ENCODE measurements around the gene PPFIA3. TPM values are rescaled to one million over a fixed set of nuclear protein-coding genes. Genes with fewer than 3 reads are reported as not detected.
"Not testable (repeated sequence)": the region's sequence is repeated elsewhere in the genome, so short reads cannot be mapped to it uniquely, and the experiment has no call there.

Gene PPFIA3
- total and polyA plus RNA-seq, 5 donors from 2014 or later, result 0.11 to 2.6 (median 0.17) TPM; not detected in 1

DNA sequence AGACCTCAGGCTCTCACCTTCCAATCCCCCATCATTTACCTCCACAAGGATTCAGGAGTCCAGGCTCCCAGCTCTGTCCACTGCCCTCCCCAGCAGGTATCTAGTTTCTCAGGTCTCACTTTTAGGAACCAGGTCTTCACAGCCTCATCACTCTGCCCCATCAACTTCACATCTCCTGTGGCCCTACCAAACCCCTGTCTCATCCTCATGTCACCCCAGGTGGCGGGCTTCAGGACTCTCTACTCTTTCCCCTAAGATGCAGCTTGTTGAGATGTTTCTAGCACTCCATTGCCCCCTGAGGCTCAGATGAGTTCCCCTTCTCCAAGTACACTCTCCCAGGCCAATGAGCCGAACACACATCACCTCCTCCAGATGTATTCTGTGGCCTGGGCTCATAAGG lies 1.5 kb downstream of the PPFIA3 start:
- Mint-ChIP-seq H3K36me3 (no peaks in the 10 kb centered on the region), H3K9me3 (no peaks in the 10 kb centered on the region), H3K4me1 (peaks cover 0 to 33% (median 23%) of the 10 kb centered on the region in 4 donors), H3K27ac (peak overlapping the region; percentile 21 to 51 (median 36)), H3K4me3 (peak overlapping the region; percentile 82 to 93 (median 86)), H3K27me3 (peaks cover 38% of the 10 kb centered on the region)
- ATAC-seq (ENCODE audit: low read depth in 2 of 2) (no peak), DNase-seq (no peak)
- no peak overlapping the region for H3K27ac ChIP-seq (ENCODE audit: insufficient read depth, low read length, poor library complexity, severe bottlenecking)
- H3K4me1 ChIP-seq (ENCODE audit: control insufficient read depth, insufficient read depth, low read length, poor library complexity, severe bottlenecking), result peaks cover 26% of the 10 kb centered on the region
- no peaks in the 10 kb centered on the region for H3K9me3 ChIP-seq (ENCODE audit: control insufficient read depth in 2 of 2, low read length in 2 of 2)
- H3K27me3 ChIP-seq (ENCODE audit: control insufficient read depth, insufficient read depth, low read length), result no peaks in the 10 kb centered on the region
- H3K36me3 ChIP-seq (ENCODE audit: control insufficient read depth, insufficient read depth, low read length), result no peaks in the 10 kb centered on the region
- H3K4me3 ChIP-seq (ENCODE audit: low read depth, low read length), result no peak overlapping the region

DNA sequence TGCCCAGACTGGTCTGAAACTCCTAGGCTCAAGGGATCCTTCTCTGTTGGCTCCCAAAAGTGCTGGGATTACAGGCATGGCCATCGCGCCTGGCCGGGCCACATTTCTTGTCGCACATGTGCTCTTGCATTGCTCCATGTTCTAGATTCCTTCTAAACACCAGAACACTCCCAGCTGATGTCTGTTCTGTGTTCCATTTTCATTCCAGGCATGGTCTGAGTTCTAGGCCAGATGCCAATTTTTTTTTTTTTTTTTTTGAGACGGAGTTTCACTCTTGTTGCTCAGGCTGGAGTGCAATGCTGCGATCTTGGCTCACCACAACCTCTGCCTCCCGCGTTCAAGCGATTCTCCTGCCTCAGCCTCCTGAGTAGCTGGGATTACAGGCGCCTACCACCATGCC lies 2.5 kb downstream of the PPFIA3 start:
- not testable (repeated sequence) for H3K9me3 ChIP-seq (ENCODE audit: control insufficient read depth in 2 of 2, low read length in 2 of 2); H3K9me3 Mint-ChIP-seq; H3K27ac Mint-ChIP-seq; H3K36me3 ChIP-seq (ENCODE audit: control insufficient read depth, insufficient read depth, low read length); H3K36me3 Mint-ChIP-seq; H3K4me3 ChIP-seq (ENCODE audit: low read depth, low read length); ATAC-seq (ENCODE audit: low read depth in 2 of 2); DNase-seq; H3K27me3 ChIP-seq (ENCODE audit: control insufficient read depth, insufficient read depth, low read length); H3K27ac ChIP-seq (ENCODE audit: insufficient read depth, low read length, poor library complexity, severe bottlenecking)
- peaks cover 38% of the 10 kb centered on the region for H3K27me3 Mint-ChIP-seq
- H3K4me3 Mint-ChIP-seq, result peak overlapping the region in 2 of 4 donors; percentile 43 to 48
- peaks cover 0 to 25% (median 17%) of the 10 kb centered on the region in 4 donors for H3K4me1 Mint-ChIP-seq
- H3K4me1 ChIP-seq (ENCODE audit: control insufficient read depth, insufficient read depth, low read length, poor library complexity, severe bottlenecking), result peaks cover 26% of the 10 kb centered on the region

DNA sequence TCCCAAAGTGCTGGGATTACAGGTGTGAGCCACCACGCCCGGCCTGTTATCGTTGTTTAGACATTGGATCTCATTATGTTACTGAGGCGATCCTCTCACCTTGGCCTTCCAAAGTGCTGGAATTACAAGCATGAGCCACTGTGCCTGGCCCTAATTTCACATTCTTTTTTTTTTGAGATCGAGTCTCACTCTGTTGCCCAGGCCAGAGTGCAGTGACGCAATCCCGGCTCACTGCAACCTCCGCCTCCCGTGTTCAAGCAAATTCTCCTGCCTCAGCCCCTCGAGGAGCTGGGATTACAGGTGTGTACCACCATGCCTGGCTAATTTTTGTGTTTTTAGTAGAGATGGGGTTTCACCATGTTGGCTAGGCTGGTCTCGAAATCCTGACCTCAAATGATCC lies 3.9 kb downstream of the PPFIA3 start:
- not testable (repeated sequence) for H3K36me3 Mint-ChIP-seq; H3K36me3 ChIP-seq (ENCODE audit: control insufficient read depth, insufficient read depth, low read length); H3K27ac ChIP-seq (ENCODE audit: insufficient read depth, low read length, poor library complexity, severe bottlenecking); ATAC-seq (ENCODE audit: low read depth in 2 of 2); H3K9me3 Mint-ChIP-seq; H3K27ac Mint-ChIP-seq; DNase-seq; H3K27me3 ChIP-seq (ENCODE audit: control insufficient read depth, insufficient read depth, low read length); H3K9me3 ChIP-seq (ENCODE audit: control insufficient read depth in 2 of 2, low read length in 2 of 2); H3K4me3 ChIP-seq (ENCODE audit: low read depth, low read length)
- Mint-ChIP-seq H3K27me3 (peaks cover 38% of the 10 kb centered on the region), H3K4me1 (peaks cover 0 to 21% (median 15%) of the 10 kb centered on the region in 4 donors), H3K4me3 (peak overlapping the region in 1 of 4 donors; percentile 52)
- peaks cover 22% of the 10 kb centered on the region for H3K4me1 ChIP-seq (ENCODE audit: control insufficient read depth, insufficient read depth, low read length, poor library complexity, severe bottlenecking)

DNA sequence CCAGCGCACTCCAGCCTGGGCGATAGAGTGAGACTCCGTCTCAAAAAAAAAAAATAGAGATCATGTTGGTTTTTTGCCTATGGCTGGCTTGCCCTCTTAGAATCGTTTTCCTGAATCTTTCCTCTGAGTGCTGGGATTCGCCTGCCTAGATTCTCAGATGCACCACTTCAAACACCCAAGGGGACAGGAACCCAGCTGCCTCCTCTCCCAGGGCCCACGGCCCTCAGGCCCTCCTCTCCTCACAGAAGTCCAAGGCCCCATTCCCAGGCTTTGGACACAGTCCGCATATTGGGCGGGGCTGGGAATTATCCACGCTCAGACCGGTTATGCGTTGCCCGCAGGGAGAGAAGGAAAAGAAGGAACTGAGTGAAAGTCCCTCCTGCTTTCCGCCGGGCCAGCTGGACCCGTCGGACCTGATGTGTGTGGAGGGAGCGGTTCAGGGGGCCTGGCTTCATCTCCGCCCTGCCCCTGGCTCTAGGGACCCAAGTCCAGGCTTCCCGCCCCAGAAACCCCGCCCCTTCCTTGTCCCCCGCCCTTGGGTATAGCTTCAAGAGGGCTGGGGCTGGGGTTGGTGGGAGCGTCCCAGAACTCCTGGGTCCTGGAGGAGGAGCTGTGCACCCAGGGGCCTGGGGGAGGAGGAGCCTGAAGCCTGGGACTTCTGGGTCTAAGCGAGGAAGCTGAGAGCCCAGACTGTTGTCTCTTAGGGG lies 5.8 kb downstream of the PPFIA3 start:
- H3K4me3 Mint-ChIP-seq, result no peak overlapping the region
- H3K27me3 Mint-ChIP-seq, result peaks cover 36% of the 10 kb centered on the region
- Histone ChIP-seq H3K27me3 (ENCODE audit: control insufficient read depth, insufficient read depth, low read length) (no peaks in the 10 kb centered on the region), H3K4me3 (ENCODE audit: low read depth, low read length) (no peak overlapping the region), H3K27ac (ENCODE audit: insufficient read depth, low read length, poor library complexity, severe bottlenecking) (no peak overlapping the region), H3K36me3 (ENCODE audit: control insufficient read depth, insufficient read depth, low read length) (no peaks in the 10 kb centered on the region), H3K9me3 (ENCODE audit: control insufficient read depth in 2 of 2, low read length in 2 of 2) (no peaks in the 10 kb centered on the region), H3K4me1 (ENCODE audit: control insufficient read depth, insufficient read depth, low read length, poor library complexity, severe bottlenecking) (peaks cover 14% of the 10 kb centered on the region)
- H3K36me3 Mint-ChIP-seq, result no peaks in the 10 kb centered on the region
- ATAC-seq (ENCODE audit: low read depth in 2 of 2) (no peak), DNase-seq (no peak)
- H3K27ac Mint-ChIP-seq, result peak overlapping the region in 1 of 3 donors; percentile 48
- peaks cover 0 to 30% (median 16%) of the 10 kb centered on the region in 4 donors for H3K4me1 Mint-ChIP-seq
- H3K9me3 Mint-ChIP-seq, result peaks cover 0 to 3% (median 0%) of the 10 kb centered on the region in 7 donors

DNA sequence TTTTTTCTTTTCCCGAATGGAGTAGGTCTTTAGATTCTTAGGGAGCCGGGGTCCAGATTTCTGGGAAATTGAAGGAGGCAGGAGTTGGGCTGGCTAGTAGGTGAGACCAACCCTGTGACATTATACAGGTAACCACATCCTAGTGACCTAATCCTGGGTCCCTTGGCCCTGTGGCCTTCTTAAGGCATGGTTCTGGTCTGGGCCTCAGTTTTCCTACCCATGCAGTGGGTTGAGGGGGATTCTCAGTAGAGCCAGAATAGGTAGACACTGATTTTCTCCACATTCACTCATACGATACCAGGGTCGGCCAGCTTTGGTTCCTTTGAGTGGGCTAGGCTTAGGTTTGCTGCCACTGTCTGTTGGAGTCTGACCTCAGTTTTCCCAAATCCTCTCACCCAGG lies 7.2 kb downstream of the PPFIA3 start:
- peak overlapping the region in 2 of 4 donors; percentile 21 to 48 for H3K4me3 Mint-ChIP-seq
- peaks cover 12% of the 10 kb centered on the region for H3K4me1 ChIP-seq (ENCODE audit: control insufficient read depth, insufficient read depth, low read length, poor library complexity, severe bottlenecking)
- no peaks in the 10 kb centered on the region for H3K36me3 ChIP-seq (ENCODE audit: control insufficient read depth, insufficient read depth, low read length)
- H3K27ac ChIP-seq (ENCODE audit: insufficient read depth, low read length, poor library complexity, severe bottlenecking), result no peak overlapping the region
- H3K4me3 ChIP-seq (ENCODE audit: low read depth, low read length), result no peak overlapping the region
- peaks cover 27% of the 10 kb centered on the region for H3K27me3 Mint-ChIP-seq
- H3K27ac Mint-ChIP-seq, result peak overlapping the region in 1 of 3 donors; percentile 71
- peaks cover 0 to 22% (median 9%) of the 10 kb centered on the region in 4 donors for H3K4me1 Mint-ChIP-seq
- DNase-seq (no peak), ATAC-seq (ENCODE audit: low read depth in 2 of 2) (no peak)
- H3K9me3 ChIP-seq (ENCODE audit: control insufficient read depth in 2 of 2, low read length in 2 of 2), result no peaks in the 10 kb centered on the region
- H3K27me3 ChIP-seq (ENCODE audit: control insufficient read depth, insufficient read depth, low read length), result no peaks in the 10 kb centered on the region
- peaks cover 0 to 3% (median 0%) of the 10 kb centered on the region in 7 donors for H3K9me3 Mint-ChIP-seq
- no peaks in the 10 kb centered on the region for H3K36me3 Mint-ChIP-seq

DNA sequence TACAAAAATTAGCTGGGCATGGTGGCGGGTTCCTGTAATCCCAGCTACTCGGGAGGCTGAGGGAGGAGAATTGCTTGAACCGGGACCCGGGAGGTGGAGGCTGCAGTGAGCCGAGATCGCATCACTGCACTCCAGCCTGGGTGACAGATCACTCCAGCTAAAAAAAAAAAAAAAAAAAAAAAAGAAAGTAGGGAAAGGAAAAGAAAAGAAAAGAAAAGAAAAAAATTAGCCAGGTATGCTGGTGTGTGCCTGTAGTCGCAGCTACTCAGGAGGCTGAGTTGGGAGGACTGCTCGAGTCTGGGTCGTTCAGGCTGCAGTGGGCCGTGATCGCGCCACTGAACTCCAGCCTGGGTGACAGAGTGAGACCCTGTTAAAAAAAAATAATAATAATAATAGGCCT lies 7.9 kb downstream of the PPFIA3 start:
- not testable (repeated sequence) for ATAC-seq (ENCODE audit: low read depth in 2 of 2); H3K9me3 Mint-ChIP-seq; H3K27ac ChIP-seq (ENCODE audit: insufficient read depth, low read length, poor library complexity, severe bottlenecking); DNase-seq; H3K27ac Mint-ChIP-seq; H3K36me3 ChIP-seq (ENCODE audit: control insufficient read depth, insufficient read depth, low read length); H3K4me3 ChIP-seq (ENCODE audit: low read depth, low read length); H3K9me3 ChIP-seq (ENCODE audit: control insufficient read depth in 2 of 2, low read length in 2 of 2); H3K36me3 Mint-ChIP-seq; H3K27me3 ChIP-seq (ENCODE audit: control insufficient read depth, insufficient read depth, low read length)
- H3K4me3 Mint-ChIP-seq, result peak overlapping the region; percentile 44 to 92 (median 69)
- H3K4me1 Mint-ChIP-seq, result peaks cover 0 to 22% (median 9%) of the 10 kb centered on the region in 4 donors
- peaks cover 26% of the 10 kb centered on the region for H3K27me3 Mint-ChIP-seq
- H3K4me1 ChIP-seq (ENCODE audit: control insufficient read depth, insufficient read depth, low read length, poor library complexity, severe bottlenecking), result peaks cover 12% of the 10 kb centered on the region

DNA sequence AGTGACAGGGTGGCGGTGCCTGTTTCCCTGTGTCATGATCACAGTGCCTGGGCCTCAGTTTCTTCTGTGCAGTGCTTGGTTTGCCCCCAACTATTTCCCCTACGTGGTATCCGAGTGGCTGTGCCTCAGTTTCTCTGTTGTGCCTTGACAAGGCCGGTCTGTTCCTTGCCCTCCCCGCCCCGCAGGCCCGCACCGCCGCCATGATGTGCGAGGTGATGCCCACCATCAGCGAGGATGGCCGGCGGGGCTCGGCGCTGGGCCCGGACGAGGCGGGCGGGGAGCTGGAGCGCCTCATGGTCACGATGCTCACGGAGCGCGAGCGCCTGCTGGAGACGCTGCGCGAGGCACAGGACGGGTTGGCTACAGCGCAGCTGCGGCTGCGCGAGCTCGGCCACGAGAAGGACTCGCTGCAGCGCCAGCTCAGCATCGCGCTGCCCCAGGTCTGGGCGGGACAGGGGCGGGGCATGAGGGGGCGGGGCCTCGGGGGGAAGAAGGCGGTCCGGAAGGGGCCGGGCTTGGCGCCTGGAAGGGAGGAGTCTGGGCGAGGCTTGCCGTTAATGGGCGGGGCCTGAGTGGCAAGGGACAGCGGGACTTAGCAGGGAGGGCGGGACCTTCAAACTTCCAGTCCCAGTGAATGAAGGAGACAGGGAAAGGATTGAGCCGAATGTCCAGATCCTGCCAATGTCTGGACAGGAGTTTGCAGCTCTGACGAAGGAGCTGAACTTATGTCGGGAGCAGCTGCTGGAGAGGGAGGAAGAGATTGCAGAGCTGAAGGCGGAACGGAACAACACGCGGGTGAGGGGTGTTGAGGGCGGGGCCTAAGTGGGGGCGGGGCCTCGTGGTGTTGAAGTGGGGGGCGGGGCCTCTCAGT lies 8.6 kb downstream of the PPFIA3 start:
- Mint-ChIP-seq H3K4me1 (peaks cover 0 to 26% (median 8%) of the 10 kb centered on the region in 4 donors), H3K27ac (peak overlapping the region in 2 of 3 donors; percentile 78 to 94), H3K27me3 (peaks cover 20% of the 10 kb centered on the region), H3K4me3 (peak overlapping the region; percentile 59 to 92 (median 84)), H3K9me3 (peaks cover 0 to 3% (median 0%) of the 10 kb centered on the region in 7 donors), H3K36me3 (no peaks in the 10 kb centered on the region)
- peaks cover 12% of the 10 kb centered on the region for H3K4me1 ChIP-seq (ENCODE audit: control insufficient read depth, insufficient read depth, low read length, poor library complexity, severe bottlenecking)
- H3K27me3 ChIP-seq (ENCODE audit: control insufficient read depth, insufficient read depth, low read length), result no peaks in the 10 kb centered on the region
- DNase-seq (peak; percentile 89 to 96 (median 95)), ATAC-seq (ENCODE audit: low read depth in 2 of 2) (peak; percentile 93 to 95)
- H3K36me3 ChIP-seq (ENCODE audit: control insufficient read depth, insufficient read depth, low read length), result no peaks in the 10 kb centered on the region
- no peaks in the 10 kb centered on the region for H3K9me3 ChIP-seq (ENCODE audit: control insufficient read depth in 2 of 2, low read length in 2 of 2)
- H3K4me3 ChIP-seq (ENCODE audit: low read depth, low read length), result peak overlapping the region; percentile 58
- peak overlapping the region; percentile 23 for H3K27ac ChIP-seq (ENCODE audit: insufficient read depth, low read length, poor library complexity, severe bottlenecking)
